Kidney (tissue), 14 donors: ENCODE measurements around the gene MEGF6. TPM values are rescaled to one million over a fixed set of nuclear protein-coding genes. Genes with fewer than 3 reads are reported as not detected.
A peak's percentile ranks its signal among the peaks of the same experiment; 100 is the strongest.

Source experiments
- DNase-seq, 5 donors: peaks; one replicate each; pipeline ENCODE4 v3.0.0-alpha.2; 2013 to 2020
- FAIRE-seq: peaks from 2 replicates; lab custom pipeline; 2012; peaks lifted over from hg19 to GRCh38; lab: Jason Lieb, UNC
- H3K27ac ChIP-seq, 2 donors: one replicate each; pipeline ENCODE4 v1.7.0; 2013; ENCODE audit warnings: low read depth in 2 of 2, low read length in 2 of 2, inconsistent platforms in 1 of 2
- H3K27me3 ChIP-seq: one replicate; pipeline ENCODE4 v1.7.1; 2013; ENCODE audit warnings: low read length, inconsistent platforms; ENCODE audit not compliant: control insufficient read depth, insufficient read depth
- H3K36me3 ChIP-seq, 3 donors: one replicate each; pipeline versions ENCODE4 v1.7.0 to v1.7.1; 2013; ENCODE audit warnings: low read length in 3 of 3, control low read depth in 1 of 3, inconsistent platforms in 1 of 3; ENCODE audit not compliant: insufficient read depth in 3 of 3, control insufficient read depth in 2 of 3
- H3K4me1 ChIP-seq, 3 donors: one replicate each; pipeline versions ENCODE4 v1.7.0 to v1.7.1; 2013; ENCODE audit warnings: low read length in 3 of 3, inconsistent platforms in 1 of 3, low read depth in 1 of 3; ENCODE audit not compliant: control insufficient read depth in 2 of 3, insufficient read depth in 2 of 3
- H3K4me3 ChIP-seq, 3 donors: one replicate each; pipeline versions ENCODE4 v1.7.0 to v1.8.1; 2013; ENCODE audit warnings: low read length in 3 of 3, control low read depth in 1 of 3, inconsistent platforms in 1 of 3
- H3K9ac ChIP-seq, 3 donors: one replicate each; pipeline versions ENCODE4 v1.7.0 to v1.7.1; 2013; ENCODE audit warnings: low read length in 3 of 3, control low read depth in 1 of 3, inconsistent platforms in 1 of 3
- H3K9me3 ChIP-seq, 3 donors: one replicate each; pipeline versions ENCODE4 v1.7.0 to v1.7.1; 2013; ENCODE audit warnings: low read length in 3 of 3, control low read depth in 1 of 3, inconsistent platforms in 1 of 3; ENCODE audit not compliant: control insufficient read depth in 2 of 3, insufficient read depth in 1 of 3
- intact Hi-C: fragments of 100-400 bp; cut with DNase I; formaldehyde crosslinking; loops from one replicate; pipeline ENCODE4 v1.11.1; 2022
- polyA plus RNA-seq: library from polyadenylated mRNA; stranded (reverse); fragments of 350-450 nt; fragmentation: Illumina TruSeq; extraction: RNeasy Lipid Tissue Mini Kit (QIAGEN cat#74804); gene quantifications from one replicate; pipeline ENCODE4 v1.2.3, GENCODE V29; 2014; ENCODE audit warnings: low read depth, low replicate concordance; ENCODE audit not compliant: insufficient read depth
- total RNA-seq: library from RNA; stranded (reverse); fragmentation: NEBNext Ultra II Directional; extraction: Animal tissue kit (Norgen Biotek cat#: 25700); gene quantifications from one replicate; pipeline ENCODE4 v1.2.1, GENCODE V29; 2021
- TF ChIP-seq, protein P1 (sequence below): IDR thresholded peaks from 3 replicates; pipeline ENCODE4 v1.5.1; 2012; ENCODE audit warnings: mild to moderate bottlenecking, moderate library complexity, borderline replicate concordance; ENCODE audit not compliant: insufficient read depth; ENCODE audit errors: extremely low read depth
- donor health status: control.
- donor health status: control.
- donor health status: control.
- donor health status: control.
- donor health status: control.
- donor health status: DM: yes; HTN: yes; CAD: no.
- donor health status: Normal renal cell carcinoma (clear cell type).

The MEGF6 gene
- total and polyA plus RNA-seq, 2 donors from 2014 or later: 2.8 to 10.9 TPM

DNA sequence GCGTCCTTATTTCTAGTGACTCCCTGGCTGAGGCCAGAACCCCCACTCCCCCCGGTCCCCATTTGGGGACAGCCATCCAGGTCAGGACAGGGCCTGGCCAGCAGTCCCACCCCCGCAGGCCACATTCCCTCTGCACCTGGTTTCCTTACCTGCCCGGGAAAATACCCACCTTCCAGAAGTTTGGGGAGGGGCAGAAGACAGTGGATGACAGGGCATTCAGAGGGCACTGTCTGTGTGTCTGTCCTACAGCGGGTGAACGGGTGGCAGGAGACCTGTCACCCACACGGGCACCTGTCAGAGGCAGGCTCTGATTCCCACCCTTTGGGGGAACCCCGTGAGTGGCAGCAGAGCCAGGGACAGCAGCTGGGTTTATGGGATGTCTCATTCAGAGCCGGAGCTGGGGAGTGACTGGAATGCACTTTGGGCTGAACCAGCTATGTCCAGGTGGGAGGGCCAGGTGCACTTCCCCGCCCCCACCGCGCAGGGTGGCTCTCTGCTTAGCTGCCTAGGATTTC lies 154.8 kb downstream of the MEGF6 start:
- Histone ChIP-seq H3K27me3 (no peaks in the 10 kb centered on the region), H3K27ac (no peak overlapping the region), H3K4me1 (peaks cover 0 to 56% (median 38%) of the 10 kb centered on the region in 3 donors), H3K36me3 (no peaks in the 10 kb centered on the region), H3K9ac (peak overlapping the region in 1 of 3 donors; percentile 55), H3K4me3 (no peak overlapping the region), H3K9me3 (no peaks in the 10 kb centered on the region)
- DNase-seq: no peak
- no peak for FAIRE-seq
- intact Hi-C loops: no loop called here
- TF ChIP-seq, protein P1, sequence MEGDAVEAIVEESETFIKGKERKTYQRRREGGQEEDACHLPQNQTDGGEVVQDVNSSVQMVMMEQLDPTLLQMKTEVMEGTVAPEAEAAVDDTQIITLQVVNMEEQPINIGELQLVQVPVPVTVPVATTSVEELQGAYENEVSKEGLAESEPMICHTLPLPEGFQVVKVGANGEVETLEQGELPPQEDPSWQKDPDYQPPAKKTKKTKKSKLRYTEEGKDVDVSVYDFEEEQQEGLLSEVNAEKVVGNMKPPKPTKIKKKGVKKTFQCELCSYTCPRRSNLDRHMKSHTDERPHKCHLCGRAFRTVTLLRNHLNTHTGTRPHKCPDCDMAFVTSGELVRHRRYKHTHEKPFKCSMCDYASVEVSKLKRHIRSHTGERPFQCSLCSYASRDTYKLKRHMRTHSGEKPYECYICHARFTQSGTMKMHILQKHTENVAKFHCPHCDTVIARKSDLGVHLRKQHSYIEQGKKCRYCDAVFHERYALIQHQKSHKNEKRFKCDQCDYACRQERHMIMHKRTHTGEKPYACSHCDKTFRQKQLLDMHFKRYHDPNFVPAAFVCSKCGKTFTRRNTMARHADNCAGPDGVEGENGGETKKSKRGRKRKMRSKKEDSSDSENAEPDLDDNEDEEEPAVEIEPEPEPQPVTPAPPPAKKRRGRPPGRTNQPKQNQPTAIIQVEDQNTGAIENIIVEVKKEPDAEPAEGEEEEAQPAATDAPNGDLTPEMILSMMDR: no peak

DNA sequence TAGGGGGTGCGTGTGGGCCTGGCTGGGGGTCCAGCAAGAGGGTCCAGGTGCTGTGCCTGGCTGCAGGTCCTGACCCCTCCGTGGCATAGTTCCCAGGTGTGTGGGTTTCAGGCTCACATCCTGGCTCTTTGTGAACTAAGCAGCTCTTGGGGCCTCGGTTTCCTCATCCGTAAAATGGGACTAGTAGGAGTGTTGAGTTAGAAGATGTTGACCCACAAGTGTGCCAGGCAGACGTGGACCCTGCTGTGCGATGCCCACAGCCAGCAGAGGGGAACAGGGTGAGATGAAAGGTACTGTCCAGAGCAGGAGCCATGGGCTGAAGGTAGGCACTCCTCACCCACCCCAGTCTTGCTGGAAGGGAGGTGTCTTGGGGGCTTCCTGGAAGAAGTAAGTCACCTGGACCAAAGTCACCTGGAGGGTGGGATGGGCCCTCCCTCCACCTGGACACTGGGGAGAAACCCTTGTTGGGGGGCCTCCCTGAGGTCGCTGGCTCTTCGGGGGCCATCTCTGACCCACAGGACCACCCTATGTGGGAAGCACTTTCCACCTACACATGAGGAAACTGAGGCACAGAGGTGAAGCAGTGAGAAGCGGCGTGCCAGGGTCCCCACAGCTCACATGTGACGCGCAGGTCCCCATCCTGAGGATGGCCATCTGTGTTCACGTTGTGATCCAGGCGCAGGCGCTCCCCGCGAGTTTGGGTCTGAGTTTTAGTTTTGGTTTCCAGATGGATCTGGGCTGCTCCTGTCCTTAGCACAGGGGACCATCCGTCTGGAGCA lies 155.4 kb downstream of the MEGF6 start:
- TF ChIP-seq, protein P1: no peak

DNA sequence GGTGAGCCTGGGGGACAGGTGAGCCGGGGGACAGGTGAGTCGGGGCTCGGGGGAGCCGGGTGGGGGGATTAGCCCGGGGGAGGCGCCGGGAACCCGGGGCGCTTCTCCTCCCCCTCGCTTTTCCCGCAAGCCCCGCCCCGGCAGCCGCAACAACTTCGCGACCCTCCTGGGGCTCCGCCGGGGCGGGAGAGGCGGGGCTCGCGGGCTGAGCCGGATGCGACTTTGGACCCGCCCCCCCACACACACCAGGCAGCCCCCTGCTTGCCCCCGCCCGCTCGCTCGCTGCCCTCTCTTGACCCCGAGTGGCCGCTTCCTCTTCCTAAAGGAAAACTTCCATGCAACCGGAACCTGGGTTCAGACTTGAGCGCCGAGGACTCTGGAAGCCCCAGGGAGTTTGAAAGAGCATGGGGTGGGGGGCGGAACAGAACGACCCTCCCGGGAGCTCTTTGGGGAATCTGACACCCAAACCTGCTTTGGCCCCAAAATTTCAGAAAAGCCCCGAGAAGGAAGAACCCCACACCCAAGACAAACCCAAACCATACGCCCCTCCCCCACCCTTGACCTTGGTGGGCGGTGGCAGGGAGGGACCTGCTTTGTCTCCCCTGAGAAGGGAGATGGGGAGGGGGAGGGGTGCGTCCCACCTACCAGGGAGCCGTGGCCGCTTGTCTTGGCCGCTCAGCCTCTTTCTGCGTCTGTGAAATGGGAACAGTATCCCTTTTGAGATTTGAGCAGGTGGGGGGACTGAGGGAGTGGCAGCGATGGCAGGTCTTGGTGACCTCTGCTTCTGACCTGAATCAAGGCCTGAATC lies 156.3 kb downstream of the MEGF6 start:
- H3K9me3 ChIP-seq: no peaks in the 10 kb centered on the region
- FAIRE-seq: no peak
- H3K36me3 ChIP-seq: no peaks in the 10 kb centered on the region
- TF ChIP-seq, protein P1: no peak
- peak overlapping the region in 1 of 3 donors; percentile 69 for H3K9ac ChIP-seq
- no peaks in the 10 kb centered on the region for H3K27me3 ChIP-seq
- H3K27ac ChIP-seq: peak overlapping the region; percentile 57 to 74
- peaks cover 0 to 47% (median 33%) of the 10 kb centered on the region in 3 donors for H3K4me1 ChIP-seq
- peak; percentile 58 to 87 (median 83) for DNase-seq
- intact Hi-C loops: no loop called here
- H3K4me3 ChIP-seq: peak overlapping the region; percentile 6 to 55 (median 16)

More for the DNA sequence above, 155.4 kb downstream of the MEGF6 start:
- H3K36me3 ChIP-seq: no peaks in the 10 kb centered on the region
- FAIRE-seq: no peak
- H3K9ac ChIP-seq: peak overlapping the region in 1 of 3 donors; percentile 69
- intact Hi-C loops: no loop called here
- no peaks in the 10 kb centered on the region for H3K27me3 ChIP-seq
- H3K4me1 ChIP-seq: peaks cover 0 to 56% (median 38%) of the 10 kb centered on the region in 3 donors
- peak overlapping the region in 1 of 3 donors; percentile 55 for H3K4me3 ChIP-seq
- peak in 2 of 5 donors; percentile 60 to 71 for DNase-seq
- H3K9me3 ChIP-seq: no peaks in the 10 kb centered on the region
- H3K27ac ChIP-seq: peak overlapping the region in 1 of 2 donors; percentile 9
